ENCODE data around the gene SEC22A.

DNA sequence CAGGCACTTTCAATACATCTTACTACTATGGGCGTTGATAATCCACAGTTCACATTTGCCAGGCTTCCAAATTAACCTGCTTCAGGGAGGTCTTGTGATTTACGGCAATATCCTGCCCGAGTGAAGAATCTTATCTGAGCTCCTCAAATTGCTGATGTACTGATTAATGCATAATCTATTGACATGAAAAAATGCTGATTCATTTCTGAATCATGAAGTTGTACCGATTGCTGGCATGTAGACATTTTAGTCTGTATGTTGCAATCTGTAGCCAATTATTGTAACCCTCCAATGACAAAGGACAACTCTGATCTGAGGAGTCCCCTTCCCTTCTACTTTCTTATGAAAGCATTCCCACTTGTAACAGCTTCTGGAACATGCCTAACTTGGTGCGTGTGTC lies 97.2 kb downstream of the SEC22A start:
- TF ChIP-seq CTCF (IDR thresholded peaks at IDR 0.05) (no peak), EP300 (IDR thresholded peaks at IDR 0.05) (no peak)
